SK-N-SH (cell line): ENCODE results near the gene SLC2A13. TPM values are rescaled to one million over a fixed set of nuclear protein-coding genes. Genes with fewer than 3 reads are reported as not detected.

Experiments
- CTCF ChIA-PET: fragments of 300-600, 350-600 bp; formaldehyde crosslinking; extraction: SDS; loops from one replicate; lab custom pipeline; 2021; lab: Yijun Ruan, JAX
- POLR2A ChIA-PET: fragments of 350-600 bp; sonication (Branson Sonifier 250); formaldehyde crosslinking; extraction: SDS; loops from one replicate; lab custom pipeline; 2020; ENCODE audit warnings: antibody characterized with exemption, inconsistent platforms; lab: Yijun Ruan, JAX
- DNase-seq: peaks from one replicate; pipeline ENCODE4 v3.0.0; 2012
- H2AFZ ChIP-seq: fragments of 200-600 bp; sonication (generic); 2 replicates; pipeline ENCODE4 v1.8.1; 2016; ENCODE audit warnings: antibody characterized with exemption, mild to moderate bottlenecking, low read depth
- H3F3A ChIP-seq: fragments of 200-600 bp; sonication (generic); replicated peaks from 2 replicates; pipeline ENCODE3; 2016; ENCODE audit warnings: antibody characterized with exemption, mild to moderate bottlenecking; ENCODE audit not compliant: insufficient read depth
- H3K27ac ChIP-seq, 2 experiments: fragments of 200-500 bp in 1 of 2; fragments of 200-600 bp in 1 of 2; sonication (Bioruptor generic) in 1 of 2; sonication (generic), shearing (Covaris generic) in 1 of 2; 2 replicates each; pipeline versions ENCODE4 v1.5.1 to v1.6.1; 2014 to 2016; ENCODE audit warnings: low read depth in 2 of 2, inconsistent platforms in 1 of 2, low read length in 1 of 2, mild to moderate bottlenecking in 1 of 2, mixed read lengths in 1 of 2
- H3K27me3 ChIP-seq: fragments of 200-600 bp; sonication (generic), shearing (Covaris generic); 2 replicates; pipeline ENCODE4 v1.6.1; 2016; ENCODE audit warnings: mixed run types; ENCODE audit not compliant: insufficient read depth
- H3K36me3 ChIP-seq, 2 experiments: fragments of 200-500 bp in 1 of 2; fragments of 200-600 bp in 1 of 2; sonication (Bioruptor generic) in 1 of 2; sonication (generic) in 1 of 2; replicated peaks in 1 of 2; 2 replicates each; pipeline versions ENCODE3 to v1.5.1; 2014 to 2016; ENCODE audit warnings: low read length in 1 of 2, mild to moderate bottlenecking in 1 of 2; ENCODE audit not compliant: insufficient read depth in 2 of 2, control insufficient read depth in 1 of 2
- H3K4me1 ChIP-seq, 2 experiments: fragments of 200-500 bp in 1 of 2; fragments of 200-600 bp in 1 of 2; sonication (Bioruptor generic) in 1 of 2; sonication (generic), shearing (Covaris generic) in 1 of 2; 2 replicates each; pipeline versions ENCODE4 v1.5.1 to v1.6.1; 2014 to 2016; ENCODE audit warnings: low read depth in 1 of 2, low read length in 1 of 2, mixed run types in 1 of 2; ENCODE audit not compliant: insufficient read depth in 2 of 2, control insufficient read depth in 1 of 2
- H3K4me2 ChIP-seq: fragments of 200-600 bp; sonication (generic), shearing (Covaris generic); 2 replicates; pipeline ENCODE4 v1.6.1; 2017; ENCODE audit warnings: mixed run types
- H3K4me3 ChIP-seq, 2 experiments: fragments of 200-500 bp in 1 of 2; fragments of 200-600 bp in 1 of 2; sonication (Bioruptor generic) in 1 of 2; sonication (generic), shearing (Covaris generic) in 1 of 2; 2 replicates each; pipeline versions ENCODE4 v1.5.1 to v1.8.1; 2014 to 2016; ENCODE audit warnings: low read depth in 2 of 2, inconsistent platforms in 1 of 2, low read length in 1 of 2, mild to moderate bottlenecking in 1 of 2, mixed read lengths in 1 of 2, moderate library complexity in 1 of 2
- H3K79me2 ChIP-seq: fragments of 200-600 bp; sonication (generic); 2 replicates; pipeline ENCODE4 v1.8.1; 2017; ENCODE audit warnings: mild to moderate bottlenecking; ENCODE audit not compliant: insufficient read depth
- H3K9ac ChIP-seq: fragments of 200-600 bp; sonication (generic); 2 replicates; pipeline ENCODE4 v1.6.1; 2017; ENCODE audit warnings: mixed run types
- H3K9me2 ChIP-seq: fragments of 200-600 bp; sonication (generic); 2 replicates; pipeline ENCODE4 v1.6.1; 2017; ENCODE audit warnings: mixed run types
- H3K9me3 ChIP-seq: fragments of 200-600 bp; sonication (generic); 2 replicates; pipeline ENCODE4 v1.6.1; 2017; ENCODE audit warnings: mixed run types, mild to moderate bottlenecking, moderate library complexity
- H4K20me1 ChIP-seq: fragments of 200-600 bp; sonication (generic); 2 replicates; pipeline ENCODE4 v1.6.1; 2017; ENCODE audit warnings: mild to moderate bottlenecking, mixed run types; ENCODE audit not compliant: insufficient read depth
- CHD2 ChIP-seq: fragments of 150-350 bp; IDR thresholded peaks from 2 replicates; pipeline ENCODE4 v1.6.1; 2018; ENCODE audit warnings: low read length; ENCODE audit not compliant: partially characterized antibody
- CTCF ChIP-seq: fragments of 200-600 bp; sonication (generic); IDR thresholded peaks from 2 replicates; pipeline ENCODE4 v1.6.1; 2017; ENCODE audit warnings: antibody characterized with exemption, mild to moderate bottlenecking, moderate library complexity
- ELF1 ChIP-seq: IDR thresholded peaks from 2 replicates; pipeline ENCODE4 v1.4.0; 2012
- IRF3 ChIP-seq: fragments of 150-350 bp; IDR thresholded peaks from 2 replicates; pipeline ENCODE4 v1.6.1; 2016; ENCODE audit warnings: mild to moderate bottlenecking, low read depth, low read length
- JUND ChIP-seq: IDR thresholded peaks from 2 replicates; pipeline ENCODE4 v1.4.0; 2012
- MAX ChIP-seq: IDR thresholded peaks from 2 replicates; pipeline ENCODE4 v1.4.0; 2012; ENCODE audit warnings: low read depth
- PBX3 ChIP-seq: IDR thresholded peaks from 2 replicates; pipeline ENCODE4; 2012
- POLR2AphosphoS5 ChIP-seq: IDR thresholded peaks from 2 replicates; pipeline ENCODE4 v1.6.1; 2012; ENCODE audit warnings: low read depth, low read length
- REST ChIP-seq: IDR thresholded peaks from 2 replicates; pipeline ENCODE4 v1.6.1; 2012; ENCODE audit warnings: mild to moderate bottlenecking, low read depth, low read length, moderate library complexity
- SMC3 ChIP-seq: IDR thresholded peaks from 2 replicates; pipeline ENCODE4 v1.6.1; 2012; ENCODE audit warnings: low read depth, low read length, improper control_type of control experiment
- TCF12 ChIP-seq: IDR thresholded peaks from 2 replicates; pipeline ENCODE4 v1.4.0; 2012
- TEAD4 ChIP-seq: IDR thresholded peaks from 2 replicates; pipeline ENCODE4 v1.4.0; 2012; ENCODE audit warnings: mild to moderate bottlenecking, borderline replicate concordance; ENCODE audit not compliant: insufficient read depth
- USF1 ChIP-seq: IDR thresholded peaks from 2 replicates; pipeline ENCODE4 v1.4.0; 2012; ENCODE audit warnings: low read depth, borderline replicate concordance
- ZBTB33 ChIP-seq: IDR thresholded peaks from 2 replicates; pipeline ENCODE4 v1.4.0; 2012; ENCODE audit warnings: low read depth, borderline replicate concordance
- WGBS: methylation state at CpG from one replicate; pipeline ENCODE4 v1.1.6; 2017; ENCODE audit warnings: low lambda C conversion rate; 5-methylcytosine and 5-hydroxymethylcytosine counted together
- polyA plus RNA-seq, 3 experiments: library from polyadenylated mRNA; depleted of rRNA; stranded (reverse); fragments of >200 nt; gene quantifications; 2 replicates each; pipeline ENCODE4 v1.2.3, GENCODE V29; 2012

SLC2A13 gene
- polyA plus RNA-seq, 1 of the 3 experiments (the other 2 are of a cell fraction) = 0.21 TPM

- H3K27ac ChIP-seq = no peak overlapping the region
- H3K79me2 ChIP-seq = no peaks in the 10 kb centered on the region
- H4K20me1 ChIP-seq = no peaks in the 10 kb centered on the region
- ChIA-PET POLR2A (no interaction called here), CTCF (interaction anchor here (1.4 kb wide), 1 partner anchor 26 kb away, joined by 3 read pairs; no protein-coding TSS in a partner anchor)
- H3K27me3 ChIP-seq = no peaks in the 10 kb centered on the region
- H3K36me3 ChIP-seq = no peaks in the 10 kb centered on the region
- no peak overlapping the region for H3K4me2 ChIP-seq
- no peaks in the 10 kb centered on the region for H3K9me3 ChIP-seq
- H3K9me2 ChIP-seq = no peaks in the 10 kb centered on the region
- H3K9ac ChIP-seq = no peak overlapping the region
- DNase-seq = no peak
- no peaks in the 10 kb centered on the region for H3F3A ChIP-seq
- H3K4me3 ChIP-seq = no peak overlapping the region
- no peak overlapping the region for H2AFZ ChIP-seq
- WGBS = 60% methylated on average over 3 of the region's 3 CpGs
- TF ChIP-seq ELF1 (no peak), CTCF (no peak), MAX (no peak), PBX3 (no peak), TCF12 (no peak), POLR2AphosphoS5 (no peak), ZBTB33 (no peak), IRF3 (no peak)
- no peaks in the 10 kb centered on the region; a peak in 1 of 4 replicates for H3K4me1 ChIP-seq
These were observed 88.9 kb downstream of the SLC2A13 start for GRCh38 chr12:40016980-40017379.

GRCh38 chr12:40015881-40016280 lies 90.0 kb downstream of the SLC2A13 start:
- no peaks in the 10 kb centered on the region for H4K20me1 ChIP-seq
- no peak overlapping the region for H3K4me2 ChIP-seq
- WGBS = 91% methylated on average over 2 of the region's 2 CpGs
- H3K9ac ChIP-seq = no peak overlapping the region
- no peak overlapping the region for H3K27ac ChIP-seq
- no peaks in the 10 kb centered on the region for H3K27me3 ChIP-seq
- DNase-seq = no peak
- no peaks in the 10 kb centered on the region for H3K79me2 ChIP-seq
- H3K9me2 ChIP-seq = no peaks in the 10 kb centered on the region
- no peaks in the 10 kb centered on the region for H3K36me3 ChIP-seq
- H2AFZ ChIP-seq = no peak overlapping the region
- H3K4me1 ChIP-seq = peaks cover 0 to 5% of the 10 kb centered on the region in 2 experiments; a peak in 1 of 4 replicates
- no peaks in the 10 kb centered on the region for H3F3A ChIP-seq
- H3K4me3 ChIP-seq = no peak overlapping the region
- TF ChIP-seq REST (no peak), CHD2 (no peak), SMC3 (no peak), TEAD4 (no peak), JUND (no peak), MAX (no peak), POLR2AphosphoS5 (no peak), USF1 (no peak)
- TF ChIP-seq, all 33 proteins: peak for 0
- ChIA-PET POLR2A (no interaction called here), CTCF (interaction anchor here (1.0 kb wide), 1 partner anchor 251 kb away, joined by 3 read pairs; no protein-coding TSS in a partner anchor)
- no peaks in the 10 kb centered on the region for H3K9me3 ChIP-seq
